Neural cell (in vitro differentiated cells): ENCODE results near the gene SMAD7. TPM values are rescaled to one million over a fixed set of nuclear protein-coding genes. Genes with fewer than 3 reads are reported as not detected.

ENCODE experiments used
- H2AFZ ChIP-seq: fragments of 200-600, 300-800 bp; sonication (generic), shearing (Covaris generic); 2 replicates; pipeline ENCODE4 v1.6.0; 2014; ENCODE audit warnings: low read depth, mild to moderate bottlenecking, antibody characterized with exemption, low read length, moderate library complexity
- H3F3A ChIP-seq: fragments of 200-600 bp; shearing (Covaris generic); 2 replicates; pipeline ENCODE4 v1.6.1; 2016; ENCODE audit warnings: mild to moderate bottlenecking, moderate library complexity, mixed read lengths, antibody characterized with exemption, low read length; ENCODE audit not compliant: insufficient read depth, poor library complexity, severe bottlenecking
- H3K27ac ChIP-seq: fragments of 200-600, 300-800 bp; sonication (generic), shearing (Covaris generic); 2 replicates; pipeline ENCODE4 v1.5.1; 2014; ENCODE audit warnings: mild to moderate bottlenecking, low read length, moderate library complexity
- H3K27me3 ChIP-seq: fragments of 300-800, 200-600 bp; sonication (generic), shearing (Covaris generic); 2 replicates; pipeline ENCODE4 v1.6.0; 2014; ENCODE audit warnings: mild to moderate bottlenecking, low read depth, low read length, moderate library complexity; ENCODE audit not compliant: insufficient read depth
- H3K36me3 ChIP-seq: fragments of 300-800, 200-600 bp; sonication (generic), shearing (Covaris generic); 2 replicates; pipeline ENCODE4 v1.5.1; 2014; ENCODE audit warnings: mild to moderate bottlenecking, antibody characterized with exemption, low read length, moderate library complexity; ENCODE audit not compliant: insufficient read depth
- H3K4me2 ChIP-seq: fragments of 300-800, 200-600 bp; sonication (generic), shearing (Covaris generic); 2 replicates; pipeline ENCODE4 v1.6.0; 2014; ENCODE audit warnings: mild to moderate bottlenecking, low read length
- H3K4me3 ChIP-seq: fragments of 300-800, 200-600 bp; sonication (generic), shearing (Covaris generic); 2 replicates; pipeline ENCODE4 v1.5.1; 2014; ENCODE audit warnings: mild to moderate bottlenecking, low read length, moderate library complexity
- H3K79me2 ChIP-seq: fragments of 200-600 bp; shearing (Covaris generic); replicated peaks from 2 replicates; pipeline ENCODE4 v1.6.0; 2014; ENCODE audit warnings: mild to moderate bottlenecking, low read length, moderate library complexity; ENCODE audit not compliant: insufficient read depth
- H3K9ac ChIP-seq: fragments of 300-800, 200-600 bp; sonication (generic), shearing (Covaris generic); 2 replicates; pipeline ENCODE4 v1.6.1; 2016; ENCODE audit warnings: mild to moderate bottlenecking, low read length, mixed read lengths
- H3K9me2 ChIP-seq: fragments of 200-600 bp; shearing (Covaris generic); 2 replicates; pipeline ENCODE4 v1.6.1; 2016; ENCODE audit warnings: mild to moderate bottlenecking, low read length, mixed read lengths; ENCODE audit not compliant: insufficient read depth
- H3K9me3 ChIP-seq: fragments of 200-600, 300-800 bp; sonication (generic), shearing (Covaris generic); 2 replicates; pipeline ENCODE4 v1.6.1; 2016; ENCODE audit warnings: mild to moderate bottlenecking, mixed run types, low read length, moderate library complexity, mixed read lengths
- H4K20me1 ChIP-seq: fragments of 200-600 bp; shearing (Covaris generic); 2 replicates; pipeline ENCODE4 v1.6.1; 2016; ENCODE audit warnings: mild to moderate bottlenecking, mixed run types; ENCODE audit not compliant: insufficient read depth
- EP300 ChIP-seq: fragments of 450-650 bp; conservative IDR thresholded peaks from 2 replicates; pipeline ENCODE4 v1.6.1; 2014; ENCODE audit warnings: antibody characterized with exemption, mild to moderate bottlenecking, moderate library complexity; ENCODE audit not compliant: poor library complexity, severe bottlenecking
- EZH2 ChIP-seq: fragments of 200-600, 300-800 bp; shearing (Covaris generic), sonication (generic); IDR thresholded peaks from 2 replicates; pipeline ENCODE4 v1.6.1; 2014; ENCODE audit warnings: antibody characterized with exemption, low read length, borderline replicate concordance, mild to moderate bottlenecking; ENCODE audit not compliant: insufficient read depth, poor library complexity, severe bottlenecking
- MXI1 ChIP-seq: fragments of 450-650 bp; conservative IDR thresholded peaks from 2 replicates; pipeline ENCODE4 v1.6.1; 2014; ENCODE audit warnings: antibody characterized with exemption, mild to moderate bottlenecking; ENCODE audit not compliant: poor library complexity, severe bottlenecking
- POLR2AphosphoS5 ChIP-seq: IDR thresholded peaks from 2 replicates; pipeline ENCODE4 v1.6.1; 2012
- RAD21 ChIP-seq: fragments of 450-650 bp; conservative IDR thresholded peaks from 2 replicates; pipeline ENCODE4 v1.6.1; 2014; ENCODE audit warnings: antibody characterized with exemption, mild to moderate bottlenecking, moderate library complexity
- SMC3 ChIP-seq: fragments of 450-650 bp; conservative IDR thresholded peaks from 2 replicates; pipeline ENCODE4 v1.6.1; 2014; ENCODE audit warnings: antibody characterized with exemption, mild to moderate bottlenecking, moderate library complexity; ENCODE audit not compliant: poor library complexity
- TAF1 ChIP-seq: IDR thresholded peaks from 2 replicates; pipeline ENCODE4 v1.6.1; 2012; ENCODE audit warnings: low read depth
- polyA plus RNA-seq: library from polyadenylated mRNA; depleted of rRNA; stranded (reverse); fragments of >200 nt; gene quantifications from 2 replicates; pipeline ENCODE4 v1.2.3, GENCODE V29; 2014
- TF ChIP-seq, protein P1 (sequence below): IDR thresholded peaks from 2 replicates; pipeline ENCODE4 v1.6.1; 2012; ENCODE audit warnings: borderline replicate concordance
- TF ChIP-seq, protein P2 (sequence below): fragments of 450-650 bp; IDR thresholded peaks from 2 replicates; pipeline ENCODE4 v1.5.1; 2014; ENCODE audit warnings: antibody characterized with exemption, mild to moderate bottlenecking, moderate library complexity; ENCODE audit not compliant: poor library complexity, severe bottlenecking

The SMAD7 gene
- polyA plus RNA-seq, 1 donor from 2014 or later: 3.8 TPM

DNA sequence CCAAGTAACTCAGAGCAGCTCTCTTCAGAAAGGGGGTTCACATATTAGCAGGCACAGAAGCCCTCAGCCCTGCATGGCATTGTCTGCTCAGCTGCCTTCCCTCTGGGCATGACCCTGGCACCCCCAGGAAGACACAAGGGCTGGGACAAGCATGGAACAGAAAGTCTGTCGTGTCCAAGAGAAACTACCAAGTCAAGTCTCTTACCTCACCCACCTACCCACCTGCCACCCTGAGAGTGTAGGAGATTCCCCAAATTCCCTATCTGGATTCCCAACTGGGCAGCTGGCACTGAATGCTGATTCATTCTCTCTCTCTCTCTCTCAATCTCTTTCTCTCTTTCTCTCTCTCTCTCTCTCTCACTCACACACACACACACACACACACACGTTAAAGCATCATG lies 21.6 kb downstream of the SMAD7 start:
- Histone ChIP-seq H2AFZ (no peak overlapping the region), H3K27me3 (no peaks in the 10 kb centered on the region), H3K9me2 (no peaks in the 10 kb centered on the region), H3K27ac (no peak overlapping the region), H4K20me1 (no peaks in the 10 kb centered on the region), H3K36me3 (no peaks in the 10 kb centered on the region), H3K4me3 (no peak overlapping the region), H3K4me2 (no peak overlapping the region), H3K9ac (no peak overlapping the region), H3K79me2 (peaks cover 4% of the 10 kb centered on the region), H3F3A (no peaks in the 10 kb centered on the region), H3K9me3 (no peaks in the 10 kb centered on the region)
- no peak for TF ChIP-seq TAF1
- TF ChIP-seq POLR2AphosphoS5: no peak

DNA sequence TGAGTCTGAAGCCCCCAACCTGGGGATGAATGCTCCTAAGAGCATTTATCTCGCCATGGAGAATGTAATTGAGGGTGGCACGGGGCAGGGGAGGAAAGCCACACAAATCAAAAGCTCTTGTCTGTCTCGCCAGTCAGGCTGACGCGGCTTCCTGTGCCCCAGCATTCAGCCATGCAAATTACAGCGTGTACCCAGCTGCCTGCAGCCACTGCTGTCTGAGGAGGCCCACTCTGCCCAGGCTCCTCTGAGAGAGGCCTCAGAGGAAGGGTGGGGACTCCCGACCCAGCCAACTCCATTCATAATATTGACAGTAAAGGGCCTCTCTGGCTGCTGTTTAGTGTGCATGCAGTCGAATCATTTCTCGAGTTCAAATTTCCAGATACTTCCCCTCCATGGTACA lies 22.0 kb downstream of the SMAD7 start:
- H3K36me3 ChIP-seq: no peaks in the 10 kb centered on the region

More for the DNA sequence above, 22.0 kb downstream of the SMAD7 start:
- H3K27me3 ChIP-seq: no peaks in the 10 kb centered on the region
- TF ChIP-seq SMC3 (no peak), TAF1 (no peak), MXI1 (no peak), EP300 (no peak), EZH2 (no peak), RAD21 (no peak), POLR2AphosphoS5 (no peak)
- TF ChIP-seq, protein P1, sequence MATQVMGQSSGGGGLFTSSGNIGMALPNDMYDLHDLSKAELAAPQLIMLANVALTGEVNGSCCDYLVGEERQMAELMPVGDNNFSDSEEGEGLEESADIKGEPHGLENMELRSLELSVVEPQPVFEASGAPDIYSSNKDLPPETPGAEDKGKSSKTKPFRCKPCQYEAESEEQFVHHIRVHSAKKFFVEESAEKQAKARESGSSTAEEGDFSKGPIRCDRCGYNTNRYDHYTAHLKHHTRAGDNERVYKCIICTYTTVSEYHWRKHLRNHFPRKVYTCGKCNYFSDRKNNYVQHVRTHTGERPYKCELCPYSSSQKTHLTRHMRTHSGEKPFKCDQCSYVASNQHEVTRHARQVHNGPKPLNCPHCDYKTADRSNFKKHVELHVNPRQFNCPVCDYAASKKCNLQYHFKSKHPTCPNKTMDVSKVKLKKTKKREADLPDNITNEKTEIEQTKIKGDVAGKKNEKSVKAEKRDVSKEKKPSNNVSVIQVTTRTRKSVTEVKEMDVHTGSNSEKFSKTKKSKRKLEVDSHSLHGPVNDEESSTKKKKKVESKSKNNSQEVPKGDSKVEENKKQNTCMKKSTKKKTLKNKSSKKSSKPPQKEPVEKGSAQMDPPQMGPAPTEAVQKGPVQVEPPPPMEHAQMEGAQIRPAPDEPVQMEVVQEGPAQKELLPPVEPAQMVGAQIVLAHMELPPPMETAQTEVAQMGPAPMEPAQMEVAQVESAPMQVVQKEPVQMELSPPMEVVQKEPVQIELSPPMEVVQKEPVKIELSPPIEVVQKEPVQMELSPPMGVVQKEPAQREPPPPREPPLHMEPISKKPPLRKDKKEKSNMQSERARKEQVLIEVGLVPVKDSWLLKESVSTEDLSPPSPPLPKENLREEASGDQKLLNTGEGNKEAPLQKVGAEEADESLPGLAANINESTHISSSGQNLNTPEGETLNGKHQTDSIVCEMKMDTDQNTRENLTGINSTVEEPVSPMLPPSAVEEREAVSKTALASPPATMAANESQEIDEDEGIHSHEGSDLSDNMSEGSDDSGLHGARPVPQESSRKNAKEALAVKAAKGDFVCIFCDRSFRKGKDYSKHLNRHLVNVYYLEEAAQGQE: no peak
- TF ChIP-seq, protein P2, sequence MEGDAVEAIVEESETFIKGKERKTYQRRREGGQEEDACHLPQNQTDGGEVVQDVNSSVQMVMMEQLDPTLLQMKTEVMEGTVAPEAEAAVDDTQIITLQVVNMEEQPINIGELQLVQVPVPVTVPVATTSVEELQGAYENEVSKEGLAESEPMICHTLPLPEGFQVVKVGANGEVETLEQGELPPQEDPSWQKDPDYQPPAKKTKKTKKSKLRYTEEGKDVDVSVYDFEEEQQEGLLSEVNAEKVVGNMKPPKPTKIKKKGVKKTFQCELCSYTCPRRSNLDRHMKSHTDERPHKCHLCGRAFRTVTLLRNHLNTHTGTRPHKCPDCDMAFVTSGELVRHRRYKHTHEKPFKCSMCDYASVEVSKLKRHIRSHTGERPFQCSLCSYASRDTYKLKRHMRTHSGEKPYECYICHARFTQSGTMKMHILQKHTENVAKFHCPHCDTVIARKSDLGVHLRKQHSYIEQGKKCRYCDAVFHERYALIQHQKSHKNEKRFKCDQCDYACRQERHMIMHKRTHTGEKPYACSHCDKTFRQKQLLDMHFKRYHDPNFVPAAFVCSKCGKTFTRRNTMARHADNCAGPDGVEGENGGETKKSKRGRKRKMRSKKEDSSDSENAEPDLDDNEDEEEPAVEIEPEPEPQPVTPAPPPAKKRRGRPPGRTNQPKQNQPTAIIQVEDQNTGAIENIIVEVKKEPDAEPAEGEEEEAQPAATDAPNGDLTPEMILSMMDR: no peak
- H4K20me1 ChIP-seq: no peaks in the 10 kb centered on the region
- no peak overlapping the region for H3K4me3 ChIP-seq
- H3K4me2 ChIP-seq: no peak overlapping the region
- H2AFZ ChIP-seq: no peak overlapping the region
- no peaks in the 10 kb centered on the region for H3K9me3 ChIP-seq
- H3K27ac ChIP-seq: no peak overlapping the region
- H3K9ac ChIP-seq: no peak overlapping the region
- H3F3A ChIP-seq: no peaks in the 10 kb centered on the region
- H3K79me2 ChIP-seq: peaks cover 4% of the 10 kb centered on the region
- no peaks in the 10 kb centered on the region for H3K9me2 ChIP-seq
